NCI-H2171 treated with DMSO at 0.1 percent for 48 hours (cell line): ENCODE data around the gene ST8SIA4.
A peak's percentile ranks its signal among the peaks of the same experiment; 100 is the strongest.

Experiments used
- DNase-seq: peaks from one replicate; lab custom pipeline; 2025; lab: John Stamatoyannopoulos, UW

ST8SIA4 gene

GRCh38 chr5:100903039-100903887, at the start of gene ST8SIA4:
ST8SIA4 (minus strand) TSS chr5:100903282; CDS start chr5:100902955, 327 bp downstream.
- peak; percentile 1 for DNase-seq

- DNase-seq = no peak
Measured at GRCh38 chr5:100950985-100951384, 47.9 kb upstream of the ST8SIA4 start.

- no peak for DNase-seq
Measured at GRCh38 chr5:100913298-100913697, 10.2 kb upstream of the ST8SIA4 start.

GRCh38 chr5:100909034-100909433, 6.0 kb upstream of the ST8SIA4 start:
- no peak for DNase-seq

GRCh38 chr5:100905259-100905914, 2.3 kb upstream of the ST8SIA4 start:
- no peak for DNase-seq

- DNase-seq = no peak
Measured at GRCh38 chr5:100904259-100904861, 1.3 kb upstream of the ST8SIA4 start.

GRCh38 chr5:100902440-100903038, 543 bp downstream of the ST8SIA4 start:
- no peak for DNase-seq

- DNase-seq = no peak
Measured at GRCh38 chr5:100901821-100902341, 1.2 kb downstream of the ST8SIA4 start.

GRCh38 chr5:100900796-100901781, 2.0 kb downstream of the ST8SIA4 start:
- DNase-seq = no peak

GRCh38 chr5:100900142-100900795, 2.8 kb downstream of the ST8SIA4 start:
- no peak for DNase-seq

GRCh38 chr5:100899675-100900074, 3.4 kb downstream of the ST8SIA4 start:
- no peak for DNase-seq

GRCh38 chr5:100898504-100899346, 4.4 kb downstream of the ST8SIA4 start:
- DNase-seq = no peak

GRCh38 chr5:100896054-100896453, 7.0 kb downstream of the ST8SIA4 start:
- no peak for DNase-seq

GRCh38 chr5:100890461-100891008, 12.5 kb downstream of the ST8SIA4 start:
- DNase-seq = no peak

- no peak for DNase-seq
Measured at GRCh38 chr5:100889896-100890295, 13.2 kb downstream of the ST8SIA4 start.

- DNase-seq = no peak
Measured at GRCh38 chr5:100889165-100889743, 13.8 kb downstream of the ST8SIA4 start.

GRCh38 chr5:100877274-100877673, 25.8 kb downstream of the ST8SIA4 start:
- DNase-seq = no peak

- no peak for DNase-seq
Measured at GRCh38 chr5:100872408-100873190, 30.5 kb downstream of the ST8SIA4 start.
